HCT116 (cell line): ENCODE data around the gene LRP1. TPM values are rescaled to one million over a fixed set of nuclear protein-coding genes. Genes with fewer than 3 reads are reported as not detected.

Experiments used
- ATAC-seq: fragments of 200-7000 bp; cut with Tn5 transposase; 2 replicates; pipeline ENCODE4 v1.9.1; 2020; ENCODE audit warnings: mild to moderate bottlenecking, moderate library complexity
- BruUV-seq: library from RNA; stranded (reverse); fragments of 400-500 nt; replicated peaks from 2 replicates; lab custom pipeline; 2021; lab: Mats Ljungman, UMichigan
- CTCF ChIA-PET: fragments of 300-600 bp; sonication (Branson Sonifier 250); formaldehyde crosslinking; loops from one replicate; lab custom pipeline; 2021; ENCODE audit warnings: antibody characterized with exemption; lab: Charles Lee
- POLR2A ChIA-PET: fragments of 300-600, 350-600 bp; sonication (Branson Sonifier 250); formaldehyde crosslinking; loops from one replicate; lab custom pipeline; 2021; ENCODE audit warnings: antibody characterized with exemption; lab: Charles Lee
- RAD21 ChIA-PET, 2 experiments: fragments of 300-600 bp; sonication (Branson Sonifier 250); formaldehyde crosslinking; loops; one replicate each; lab custom pipeline; 2023; ENCODE audit warnings: low total read pairs in 2 of 2; ENCODE audit not compliant: uncharacterized antibody in 2 of 2, unreplicated experiment in 2 of 2, low non-redundant PET in 1 of 2; lab: Charles Lee
- DNase-seq: peaks from one replicate; pipeline ENCODE4 v3.0.0-alpha.2; 2010; ENCODE audit warnings: low read depth, low spot score
- H2AFZ ChIP-seq: fragments of 200-600 bp; shearing (Covaris generic), sonication (generic); 2 replicates; pipeline ENCODE4 v1.6.1; 2017; ENCODE audit warnings: low read depth, mixed run types, mixed read lengths, antibody characterized with exemption, low read length; ENCODE audit not compliant: poor library complexity, severe bottlenecking
- H3K27ac ChIP-seq: 2 replicates; pipeline ENCODE4 v1.5.1; 2012; ENCODE audit warnings: low read depth, low read length
- H3K27me3 ChIP-seq: fragments of 200-600 bp; sonication (generic); 2 replicates; pipeline ENCODE4 v1.6.1; 2016; ENCODE audit warnings: mixed run types, low read length, mixed read lengths; ENCODE audit not compliant: insufficient read depth
- H3K36me3 ChIP-seq, 2 experiments: fragments of 200-500 bp in 1 of 2; fragments of 200-600 bp in 1 of 2; sonication (Bioruptor generic) in 1 of 2; sonication (generic) in 1 of 2; 2 replicates each; pipeline versions ENCODE4 v1.5.1 to v1.6.1; 2014 to 2016; ENCODE audit warnings: low read length in 2 of 2, inconsistent platforms in 1 of 2, mixed read lengths in 1 of 2, mixed run types in 1 of 2; ENCODE audit not compliant: insufficient read depth in 2 of 2, control insufficient read depth in 1 of 2
- H3K4me1 ChIP-seq, 2 experiments: fragments of 200-600 bp in 1 of 2; sonication (generic) in 1 of 2; 2 replicates each; pipeline versions ENCODE4 v1.5.1 to v1.6.1; 2012 to 2017; ENCODE audit warnings: low read length in 2 of 2, inconsistent platforms in 1 of 2, mild to moderate bottlenecking in 1 of 2, mixed read lengths in 1 of 2, mixed run types in 1 of 2, moderate library complexity in 1 of 2; ENCODE audit not compliant: insufficient read depth in 2 of 2, control insufficient read depth in 1 of 2
- H3K4me2 ChIP-seq: fragments of 200-600 bp; sonication (generic); 2 replicates; pipeline ENCODE4 v1.6.1; 2017; ENCODE audit warnings: mixed run types, low read length, mixed read lengths
- H3K4me3 ChIP-seq, 2 experiments: fragments of 200-600 bp in 1 of 2; sonication (generic) in 1 of 2; replicated peaks in 1 of 2; 2 replicates each; pipeline ENCODE4 v1.5.1; 2011 to 2016; ENCODE audit warnings: low read length in 2 of 2, control low read depth in 1 of 2, low read depth in 1 of 2, mild to moderate bottlenecking in 1 of 2, mixed read lengths in 1 of 2, mixed run types in 1 of 2
- H3K79me2 ChIP-seq: fragments of 200-600 bp; sonication (generic); 2 replicates; pipeline ENCODE4 v1.6.1; 2017; ENCODE audit warnings: mild to moderate bottlenecking, mixed run types, low read length, moderate library complexity, mixed read lengths; ENCODE audit not compliant: insufficient read depth
- H3K9ac ChIP-seq: fragments of 200-600 bp; sonication (generic); 2 replicates; pipeline ENCODE4 v1.6.1; 2016; ENCODE audit warnings: low read length, mixed read lengths
- H3K9me2 ChIP-seq: fragments of 200-600 bp; sonication (generic), shearing (Covaris generic); 2 replicates; pipeline ENCODE4 v1.6.1; 2017; ENCODE audit warnings: mixed run types, mild to moderate bottlenecking, moderate library complexity; ENCODE audit not compliant: insufficient read depth
- H3K9me3 ChIP-seq, 2 experiments: fragments of 200-500 bp in 1 of 2; fragments of 200-600 bp in 1 of 2; sonication (Bioruptor generic) in 1 of 2; sonication (generic) in 1 of 2; 2 replicates each; pipeline ENCODE4 v1.6.1; 2014 to 2017; ENCODE audit warnings: low read length in 2 of 2, mixed read lengths in 2 of 2, inconsistent platforms in 1 of 2, low read depth in 1 of 2, mild to moderate bottlenecking in 1 of 2, mixed run types in 1 of 2, moderate library complexity in 1 of 2; ENCODE audit not compliant: control insufficient read depth in 1 of 2, insufficient read depth in 1 of 2
- H4K20me1 ChIP-seq: fragments of 200-600 bp; sonication (generic), shearing (Covaris generic); 2 replicates; pipeline ENCODE4 v1.6.1; 2017; ENCODE audit warnings: mixed run types, mild to moderate bottlenecking, moderate library complexity; ENCODE audit not compliant: insufficient read depth
- ATF3 ChIP-seq: IDR thresholded peaks from 2 replicates; pipeline ENCODE4 v1.6.1; 2012
- CBX3 ChIP-seq: IDR thresholded peaks from 2 replicates; pipeline ENCODE4 v1.6.1; 2012; ENCODE audit warnings: low read depth
- CEBPB ChIP-seq: IDR thresholded peaks from 2 replicates; pipeline ENCODE4 v1.6.1; 2012; ENCODE audit warnings: low read depth
- CTCF ChIP-seq, 3 experiments: fragments of 200-600 bp in 1 of 3; sonication (generic) in 1 of 3; IDR thresholded peaks in 2 of 3; conservative IDR thresholded peaks in 1 of 3; 2 replicates each; pipeline ENCODE4 v1.5.1; 2012 to 2017; ENCODE audit warnings: low read depth in 2 of 3, low read length in 2 of 3, antibody characterized with exemption in 1 of 3, borderline replicate concordance in 1 of 3, control low read depth in 1 of 3, mild to moderate bottlenecking in 1 of 3, mixed read lengths in 1 of 3, mixed run types in 1 of 3, moderate library complexity in 1 of 3; ENCODE audit not compliant: insufficient read depth in 1 of 3
- EGR1 ChIP-seq: IDR thresholded peaks from 2 replicates; pipeline ENCODE4 v1.6.1; 2012; ENCODE audit warnings: low read depth
- EZH2 ChIP-seq: fragments of 200-600 bp; sonication (generic); IDR thresholded peaks from 2 replicates; pipeline ENCODE4 v1.6.1; 2017; ENCODE audit warnings: antibody characterized with exemption, mixed run types
- EZH2phosphoT487 ChIP-seq: fragments of 200-600 bp; IDR thresholded peaks from 2 replicates; pipeline ENCODE4 v1.6.1; 2018; ENCODE audit warnings: antibody characterized with exemption, borderline replicate concordance
- FOSL1 ChIP-seq: IDR thresholded peaks from 2 replicates; pipeline ENCODE4 v1.6.1; 2012; ENCODE audit warnings: low read depth
- MAX ChIP-seq: IDR thresholded peaks from 2 replicates; pipeline ENCODE4 v1.6.1; 2012
- POLR2AphosphoS5 ChIP-seq: IDR thresholded peaks from 2 replicates; pipeline ENCODE4 v1.6.1; 2011; ENCODE audit warnings: mild to moderate bottlenecking, low read depth, low read length, moderate library complexity
- RAD21 ChIP-seq: IDR thresholded peaks from 2 replicates; pipeline ENCODE4 v1.6.1; 2012; ENCODE audit warnings: low read depth, mild to moderate bottlenecking
- SIN3A ChIP-seq: IDR thresholded peaks from 2 replicates; pipeline ENCODE4 v1.6.1; 2012; ENCODE audit warnings: low read depth
- SP1 ChIP-seq: IDR thresholded peaks from 2 replicates; pipeline ENCODE4 v1.6.1; 2012; ENCODE audit warnings: low read depth
- TCF7L2 ChIP-seq: IDR thresholded peaks from 2 replicates; pipeline ENCODE4 v1.7.0; 2011; ENCODE audit warnings: borderline replicate concordance, inconsistent platforms; ENCODE audit not compliant: insufficient read depth, insufficient read length; ENCODE audit errors: extremely low read depth
- YY1 ChIP-seq: IDR thresholded peaks from 2 replicates; pipeline ENCODE4 v1.6.1; 2011; ENCODE audit warnings: low read length, low read depth, moderate library complexity, mild to moderate bottlenecking; ENCODE audit not compliant: insufficient replicate concordance; ENCODE audit errors: extremely low read depth
- ZBTB33 ChIP-seq: IDR thresholded peaks from 2 replicates; pipeline ENCODE4 v1.6.1; 2011; ENCODE audit warnings: mild to moderate bottlenecking, low read length, moderate library complexity; ENCODE audit not compliant: insufficient replicate concordance; ENCODE audit errors: extremely low read depth
- ZFX ChIP-seq: fragments of 450-650 bp; IDR thresholded peaks from 2 replicates; pipeline ENCODE4 v1.6.1; 2017
- ZNF274 ChIP-seq: fragments of 200-500 bp; sonication (Bioruptor generic); IDR thresholded peaks from 2 replicates; pipeline ENCODE4 v1.6.1; 2014; ENCODE audit warnings: mild to moderate bottlenecking, low read depth, low read length, inconsistent platforms
- intact Hi-C: fragments of 100-400 bp; cut with micrococcal nuclease; formaldehyde crosslinking; loops from 2 replicates; pipeline ENCODE4 v1.10.0; 2022
- total RNA-seq: library from RNA; stranded (reverse); gene quantifications from one replicate; pipeline ENCODE4 v1.2.1, GENCODE V29; 2021; ENCODE audit not compliant: unreplicated experiment

Gene LRP1
- total RNA-seq, 1 experiment from 2014 or later = 12.0 TPM

- H3K9ac ChIP-seq = no peak overlapping the region
- no peak overlapping the region for H3K4me2 ChIP-seq
- no peaks in the 10 kb centered on the region for H3K27me3 ChIP-seq
- H3K27ac ChIP-seq = no peak overlapping the region
- no peaks in the 10 kb centered on the region for H4K20me1 ChIP-seq
- H3K4me3 ChIP-seq = no peak overlapping the region
- no peaks in the 10 kb centered on the region for H3K79me2 ChIP-seq
- H3K4me1 ChIP-seq = no peaks in the 10 kb centered on the region
- BruUV-seq = no TSS peak
- H2AFZ ChIP-seq = no peak overlapping the region
- CTCF ChIA-PET = no interaction called here
- no peak for DNase-seq
- H3K9me3 ChIP-seq = no peaks in the 10 kb centered on the region
- POLR2A ChIA-PET = no interaction called here
- RAD21 ChIA-PET = no interaction called here
- ATAC-seq = no peak
- no peak for TF ChIP-seq EZH2phosphoT487
- no peak for TF ChIP-seq TCF7L2
- TF ChIP-seq ATF3 = no peak
- TF ChIP-seq SIN3A = no peak
- TF ChIP-seq SP1 = no peak
- no peak for TF ChIP-seq CTCF (IDR thresholded peaks at IDR 0.05 in 2 of 3, conservative IDR thresholded peaks at IDR 0.05 in 1 of 3; ENCODE audit: borderline replicate concordance in 1 of 3, insufficient read depth in 1 of 3, low read depth in 2 of 3, low read length in 2 of 3)
- TF ChIP-seq ZNF274 = no peak
- TF ChIP-seq MAX = no peak
- TF ChIP-seq FOSL1 = no peak
- no peak for TF ChIP-seq CEBPB
- no peak for TF ChIP-seq CBX3
- no peak for TF ChIP-seq POLR2AphosphoS5
- no peak for TF ChIP-seq YY1
- TF ChIP-seq ZFX = no peak
- no peak for TF ChIP-seq EZH2
- TF ChIP-seq ZBTB33 = no peak
- no peak for TF ChIP-seq EGR1
- no peak for TF ChIP-seq RAD21
- TF ChIP-seq, all 23 proteins: peak for 0
- H3K9me2 ChIP-seq = no peaks in the 10 kb centered on the region
- no peaks in the 10 kb centered on the region; a peak in 1 of 4 replicates for H3K36me3 ChIP-seq
- intact Hi-C loops = no loop called here
Observed at GRCh38 chr12:57199191-57199590, 70.9 kb downstream of the LRP1 start.
